Kidney glomerular epithelial cell (primary cell): ENCODE results near the gene CD46.

Source experiments
- DNase-seq: peaks from one replicate; lab custom pipeline; 2025; lab: John Stamatoyannopoulos, UW

The CD46 gene

GRCh38 chr1:207828046-207828445, 76.2 kb downstream of the CD46 start:
- no peak for DNase-seq

DNA sequence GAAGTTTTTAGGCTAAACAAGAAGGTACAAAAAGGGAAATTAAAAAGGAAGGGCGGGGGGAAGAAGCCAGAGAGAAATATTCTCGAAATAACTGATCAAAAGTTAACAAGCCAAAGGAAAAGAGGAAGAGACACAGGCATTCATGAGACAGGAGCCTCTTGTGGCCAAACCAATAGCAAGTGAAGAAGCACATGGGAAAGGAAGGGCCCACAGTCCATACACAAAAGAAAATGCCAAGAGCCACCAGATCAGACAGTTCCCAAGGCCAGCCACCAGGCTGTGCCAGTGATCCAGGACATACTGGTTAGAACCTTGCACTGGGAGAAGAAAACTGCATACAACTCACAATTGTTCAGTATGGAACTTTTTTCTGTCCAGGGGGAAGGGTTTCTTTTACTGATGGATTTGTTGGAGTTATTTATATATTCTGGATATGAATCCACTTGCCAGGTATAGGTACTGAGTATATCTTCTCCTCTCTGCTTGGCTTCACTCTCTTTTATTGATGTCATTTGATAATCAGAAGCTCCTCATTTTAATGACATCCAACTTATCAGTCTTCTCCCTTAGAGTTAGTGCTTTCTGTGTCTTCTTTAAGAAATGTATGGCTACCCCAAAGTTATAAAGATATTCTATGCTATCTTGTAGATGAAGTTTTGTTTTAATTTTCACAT, 76.8 kb downstream of the CD46 start:
- peak; percentile 87 for DNase-seq

DNA sequence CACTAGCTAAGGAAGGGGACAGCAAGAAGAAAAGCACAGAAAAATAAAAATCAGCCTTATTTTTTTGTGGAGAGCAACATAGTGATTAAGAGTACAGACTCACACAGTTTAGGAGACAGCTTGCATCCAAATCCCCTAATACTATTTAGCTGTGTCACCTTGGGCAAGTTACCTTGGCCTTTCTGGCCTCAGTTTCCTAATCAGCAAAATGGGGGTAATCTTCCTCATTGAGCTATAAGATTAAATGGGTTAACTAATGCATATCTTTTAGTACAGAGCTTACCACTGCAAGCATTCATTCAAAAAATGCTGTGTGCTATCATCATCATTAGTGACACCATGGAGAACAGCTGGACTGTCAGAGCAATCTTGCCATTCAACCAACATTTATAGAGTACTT, 77.7 kb downstream of the CD46 start:
- DNase-seq, result no peak

DNA sequence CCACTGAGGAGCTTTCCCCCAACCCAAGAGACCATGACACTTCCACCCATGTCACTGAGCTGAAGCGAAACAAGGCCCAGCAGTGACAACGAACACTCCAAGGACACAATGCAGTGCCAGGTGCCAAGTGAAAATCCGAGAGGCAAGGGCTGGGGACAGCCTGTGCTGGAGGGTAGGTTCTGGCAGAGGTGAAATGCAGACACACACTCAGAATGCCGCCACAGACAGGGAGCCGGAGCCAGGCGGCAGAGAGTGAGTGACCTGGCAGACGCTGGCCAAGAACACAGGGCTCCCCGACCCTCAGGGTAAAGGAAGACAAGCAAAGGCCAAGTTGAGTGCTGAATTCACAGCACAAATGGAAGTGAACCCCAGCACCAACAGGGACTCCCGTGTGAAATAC, 78.9 kb downstream of the CD46 start:
- no peak for DNase-seq

DNA sequence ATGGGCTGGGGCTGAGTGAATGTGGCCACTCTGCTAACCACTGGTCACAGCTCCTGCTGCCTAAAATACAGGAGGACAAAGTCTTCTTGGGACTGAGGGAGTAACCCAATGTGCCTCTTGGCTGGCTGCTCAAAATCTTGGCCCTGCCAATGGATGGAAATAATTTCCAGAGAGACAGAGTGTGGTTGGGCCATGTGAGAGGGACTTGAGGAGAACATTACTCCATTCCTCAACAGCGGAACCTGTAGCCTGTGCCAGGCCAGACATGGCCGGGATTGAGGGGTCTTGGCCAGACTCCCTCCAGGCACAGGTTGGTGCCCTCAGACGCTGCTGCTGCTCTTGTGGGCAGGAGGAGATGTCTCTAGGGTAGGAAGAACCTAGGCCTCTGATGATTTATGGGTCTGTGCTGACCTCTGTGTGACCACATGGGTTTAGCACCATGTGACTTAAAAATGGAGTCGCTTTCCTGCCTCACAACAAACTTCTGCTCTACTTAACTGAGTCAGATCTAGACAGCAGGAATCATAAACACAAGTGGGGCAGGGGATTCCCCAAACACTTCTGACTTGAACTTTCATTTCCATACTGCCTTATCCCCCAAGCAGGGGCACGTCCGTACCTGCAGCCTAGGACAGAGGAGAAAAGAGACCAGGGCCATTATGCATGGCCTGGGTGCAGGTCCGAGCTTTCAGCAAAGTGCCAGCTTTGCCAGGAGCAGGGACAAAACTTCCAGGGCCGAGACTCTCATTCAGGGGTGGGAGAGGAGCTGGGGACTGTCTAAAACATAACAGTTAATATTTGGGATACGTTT, 79.9 kb downstream of the CD46 start:
- no peak for DNase-seq

DNA sequence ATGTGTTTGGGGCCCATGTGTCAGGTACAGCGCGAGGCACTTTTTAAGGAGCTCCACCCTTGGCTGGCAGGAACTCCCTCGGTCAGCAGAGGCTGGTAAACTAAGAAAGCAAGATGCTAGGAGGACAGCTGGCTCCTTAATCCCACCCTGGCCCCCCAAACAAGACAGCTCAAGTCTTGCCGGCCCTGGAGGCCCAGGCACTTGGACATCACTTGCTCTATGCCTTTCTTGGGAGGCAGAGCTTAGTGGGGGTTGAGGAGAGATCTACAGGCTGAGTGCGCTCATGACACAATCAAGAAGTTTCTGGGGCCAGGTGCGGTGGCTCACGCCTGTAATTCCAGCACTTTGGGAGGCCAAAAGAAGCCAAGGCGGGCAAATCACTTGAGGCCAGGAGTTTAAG, 80.9 kb downstream of the CD46 start:
- no peak for DNase-seq

GRCh38 chr1:207833381-207833780, 81.5 kb downstream of the CD46 start:
- DNase-seq, result no peak

DNA sequence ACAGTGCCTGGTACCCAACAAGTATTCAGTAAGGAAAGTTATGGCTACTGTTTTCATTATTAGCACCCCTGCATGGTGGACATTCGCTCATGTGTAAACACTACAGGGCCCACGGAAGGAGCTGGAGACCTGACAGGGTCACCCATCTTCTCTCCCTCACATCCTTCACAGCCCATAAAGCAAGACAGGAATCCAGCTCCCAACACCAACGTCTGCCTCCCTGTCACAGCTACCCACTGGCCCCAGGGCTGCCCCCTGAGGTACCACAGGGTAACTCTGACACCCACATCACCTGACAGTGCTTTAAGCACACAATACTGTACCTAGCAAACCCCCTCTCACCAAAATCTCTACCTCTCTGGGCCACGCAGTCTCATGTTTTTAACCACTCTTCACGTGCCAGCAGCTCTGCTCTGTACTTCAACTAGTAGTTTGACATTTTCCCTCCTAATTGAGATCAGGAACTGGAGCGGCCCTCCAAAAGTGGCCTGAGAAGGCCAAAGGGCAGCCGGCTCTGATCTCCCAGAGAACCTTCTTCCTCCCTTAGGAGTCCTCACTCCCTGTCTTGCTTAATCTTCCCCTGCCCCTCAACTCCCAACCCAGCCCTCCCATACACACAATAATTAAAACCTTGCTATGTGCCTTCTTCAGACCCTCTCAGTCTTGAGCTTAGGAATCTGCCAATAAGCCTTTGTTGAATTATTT, 82.3 kb downstream of the CD46 start:
- DNase-seq, result no peak

GRCh38 chr1:207835958-207836357, 84.1 kb downstream of the CD46 start:
- DNase-seq, result no peak

GRCh38 chr1:207836591-207837347, 84.9 kb downstream of the CD46 start:
- no peak for DNase-seq

DNA sequence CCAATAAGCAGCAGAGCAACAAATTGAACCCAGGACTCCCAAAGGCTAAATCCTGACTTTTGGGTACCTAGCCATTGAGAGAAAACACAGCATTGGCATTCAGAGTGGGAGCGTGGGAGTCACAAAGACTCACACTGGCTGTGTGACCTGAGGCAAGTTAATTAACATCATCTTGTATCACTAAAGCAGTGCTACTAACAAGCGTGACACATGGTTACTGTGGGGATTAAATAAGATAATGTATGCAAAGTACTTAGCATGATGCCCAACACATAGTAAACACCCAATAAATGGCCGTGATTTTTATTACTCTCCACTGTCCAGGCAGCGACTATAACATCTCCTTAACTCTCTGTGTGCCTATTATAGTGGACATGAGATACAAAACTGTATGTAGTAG, 85.8 kb downstream of the CD46 start:
- no peak for DNase-seq

DNA sequence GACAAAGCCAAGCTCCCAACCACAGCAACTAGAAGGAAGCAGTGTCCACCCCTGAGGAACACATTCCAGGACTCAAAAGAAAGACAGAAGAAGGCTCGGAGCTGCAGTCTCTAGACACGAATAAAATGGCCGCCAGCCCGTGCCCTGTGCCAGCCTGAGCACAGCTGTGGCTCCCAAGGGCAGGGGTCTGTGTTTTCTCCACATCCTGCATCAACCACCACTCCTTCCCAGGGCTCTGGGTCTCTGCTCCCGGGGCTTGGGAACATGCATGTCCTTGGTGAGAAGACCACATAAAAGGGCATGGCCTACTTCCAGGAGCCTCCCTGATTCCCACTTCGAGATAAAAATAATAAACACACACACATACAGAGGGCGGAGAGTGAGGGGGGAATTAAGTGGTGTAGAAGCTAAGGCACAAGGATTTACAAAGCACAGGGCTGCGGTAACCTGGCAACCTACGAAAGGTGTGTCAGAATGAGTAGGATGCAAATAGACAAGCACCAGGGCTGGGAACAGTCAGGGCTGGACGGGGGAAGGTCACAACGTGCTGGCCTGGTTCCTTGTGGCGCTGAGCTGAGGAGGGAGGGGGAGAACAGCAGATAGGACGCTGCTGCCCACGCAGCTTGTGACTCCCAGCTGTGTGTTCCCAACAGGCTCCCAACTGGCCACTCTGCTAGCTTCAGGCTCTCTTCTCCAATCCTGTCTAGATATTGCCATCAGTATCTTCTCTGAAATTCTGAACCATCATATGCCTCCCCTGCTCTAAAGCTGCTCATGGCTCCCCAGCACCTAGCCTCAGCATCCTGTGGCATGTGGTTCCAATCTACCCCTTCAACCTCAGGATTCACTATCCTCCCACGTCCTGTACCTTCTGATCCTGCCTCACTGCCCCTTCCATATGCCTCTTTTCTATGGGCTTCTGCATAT, 86.6 kb downstream of the CD46 start:
- DNase-seq, result no peak

- no peak for DNase-seq
Observed at GRCh38 chr1:207839083-207839413, 87.2 kb downstream of the CD46 start.

DNA sequence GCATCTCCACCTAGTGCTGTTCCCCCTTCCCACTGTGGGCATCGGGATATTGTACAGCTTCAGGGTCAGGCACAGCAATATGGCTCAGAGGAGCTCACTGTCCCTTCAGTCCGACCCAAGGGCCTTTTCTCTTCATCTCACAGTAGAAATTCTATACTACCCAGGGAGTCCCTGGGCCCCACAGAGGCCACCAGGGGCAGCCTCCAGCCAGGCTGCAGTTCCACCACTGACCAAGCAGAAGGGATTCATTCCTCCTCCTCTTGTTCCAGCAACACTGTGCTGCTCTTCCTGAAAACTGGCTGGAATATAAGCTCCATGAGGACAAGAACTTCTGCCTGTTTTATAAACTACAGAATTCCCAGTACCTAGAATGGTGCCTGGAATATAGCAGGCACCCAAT, 88.5 kb downstream of the CD46 start:
- no peak for DNase-seq

GRCh38 chr1:207841293-207841692, 89.4 kb downstream of the CD46 start:
- no peak for DNase-seq

- DNase-seq, result no peak
Observed at GRCh38 chr1:207841901-207842300, 90.0 kb downstream of the CD46 start.

DNA sequence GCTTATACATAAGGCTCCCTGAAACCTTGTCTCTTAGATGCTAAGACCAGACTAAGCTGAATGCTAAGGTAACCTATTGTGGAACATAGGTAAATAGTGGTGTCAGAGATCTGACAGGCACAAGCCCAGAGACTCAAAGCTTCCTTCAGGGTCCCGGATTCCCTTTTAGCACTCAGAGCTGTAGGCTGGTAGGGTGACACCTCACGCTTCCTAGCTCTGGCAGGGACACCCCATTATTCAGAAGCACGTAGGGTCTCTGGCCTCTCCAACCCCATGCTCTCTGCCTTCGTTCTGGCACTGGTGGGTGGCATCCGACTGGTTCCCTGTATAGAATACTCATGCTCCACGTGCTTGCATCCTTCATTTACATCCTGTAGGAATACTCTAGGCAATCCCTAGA, 90.7 kb downstream of the CD46 start:
- no peak for DNase-seq

GRCh38 chr1:207844371-207844770, 92.5 kb downstream of the CD46 start:
- DNase-seq, result no peak
